ENCODE results near the gene DCC. TPM values are rescaled to one million over a fixed set of nuclear protein-coding genes. Genes with fewer than 3 reads are reported as not detected.

The DCC gene
- total and polyA plus RNA-seq, 2 donors (not counting 1 experiment from before 2014, with no cell fraction given): not detected

DNA sequence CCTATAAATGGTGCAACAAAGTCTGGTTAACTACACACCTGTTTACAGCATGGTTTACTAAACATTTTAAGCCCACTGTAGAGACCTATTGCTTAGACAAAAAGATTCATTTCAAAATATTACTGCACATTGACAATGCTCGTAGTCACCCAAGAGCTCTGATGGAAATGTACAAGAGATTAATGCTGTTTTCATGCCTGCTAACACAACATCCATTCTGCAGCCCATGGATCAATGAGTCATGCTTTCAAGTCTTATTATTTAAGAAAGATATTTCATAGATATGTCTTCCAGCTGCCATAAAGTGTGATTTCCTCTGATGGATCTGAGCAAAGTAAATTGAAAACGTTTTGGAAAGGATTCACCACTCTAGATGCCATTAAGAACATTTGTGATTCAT is 1103.3 kb downstream of the DCC start:
- H3K27me3 ChIP-seq (replicated peaks in 1 of 4; ENCODE audit: control extremely low read depth in 1 of 4, control insufficient read depth in 3 of 4, insufficient read depth in 4 of 4, low read length in 3 of 4): no peaks in the 10 kb centered on the region
- POLR2A ChIA-PET: no interaction called here
- DNase-seq (no peak), ATAC-seq (ENCODE audit: low read depth) (no peak)
- no peaks in the 10 kb centered on the region for H3K9me3 ChIP-seq (ENCODE audit: control extremely low read depth in 1 of 3, control insufficient read depth in 2 of 3, insufficient read depth in 1 of 3, low read length in 2 of 3)
- no peaks in the 10 kb centered on the region for H3K79me2 ChIP-seq (ENCODE audit: control insufficient read depth, insufficient read depth, low read length)
- no peak overlapping the region for H3K4me2 ChIP-seq (replicated peaks; ENCODE audit: low read depth, low read length, poor library complexity, severe bottlenecking)
- no peak overlapping the region for H2AFZ ChIP-seq (ENCODE audit: insufficient read depth, low read depth, low read length, poor library complexity, severe bottlenecking)
- Mint-ChIP-seq H3K4me3 (no peak overlapping the region), H3K9me3 (ENCODE audit: insufficient read depth) (no peaks in the 10 kb centered on the region), H3K4me1 (no peaks in the 10 kb centered on the region), H3K27ac (no peak overlapping the region), H3K27me3 (no peaks in the 10 kb centered on the region)
- CTCF ChIA-PET: no interaction called here
- no peaks in the 10 kb centered on the region for H3K36me3 ChIP-seq (replicated peaks in 1 of 2; ENCODE audit: control extremely low read depth in 1 of 2, control insufficient read depth in 1 of 2, extremely low read depth in 1 of 2, insufficient read depth in 2 of 2, low read length in 1 of 2)
- intact Hi-C loops (cut with micrococcal nuclease): no loop called here
- no peak overlapping the region for H3K27ac ChIP-seq (ENCODE audit: low read length in 2 of 2)
- no CpG with 5 or more reads among the region's 2 CpGs for WGBS (ENCODE audit: insufficient coverage)
- H3K4me1 ChIP-seq (ENCODE audit: control insufficient read depth in 2 of 2, insufficient read depth in 2 of 2, low read length in 2 of 2): no peaks in the 10 kb centered on the region
- no peak overlapping the region for H3K9ac ChIP-seq (ENCODE audit: low read length)
- TF ChIP-seq, protein P1, sequence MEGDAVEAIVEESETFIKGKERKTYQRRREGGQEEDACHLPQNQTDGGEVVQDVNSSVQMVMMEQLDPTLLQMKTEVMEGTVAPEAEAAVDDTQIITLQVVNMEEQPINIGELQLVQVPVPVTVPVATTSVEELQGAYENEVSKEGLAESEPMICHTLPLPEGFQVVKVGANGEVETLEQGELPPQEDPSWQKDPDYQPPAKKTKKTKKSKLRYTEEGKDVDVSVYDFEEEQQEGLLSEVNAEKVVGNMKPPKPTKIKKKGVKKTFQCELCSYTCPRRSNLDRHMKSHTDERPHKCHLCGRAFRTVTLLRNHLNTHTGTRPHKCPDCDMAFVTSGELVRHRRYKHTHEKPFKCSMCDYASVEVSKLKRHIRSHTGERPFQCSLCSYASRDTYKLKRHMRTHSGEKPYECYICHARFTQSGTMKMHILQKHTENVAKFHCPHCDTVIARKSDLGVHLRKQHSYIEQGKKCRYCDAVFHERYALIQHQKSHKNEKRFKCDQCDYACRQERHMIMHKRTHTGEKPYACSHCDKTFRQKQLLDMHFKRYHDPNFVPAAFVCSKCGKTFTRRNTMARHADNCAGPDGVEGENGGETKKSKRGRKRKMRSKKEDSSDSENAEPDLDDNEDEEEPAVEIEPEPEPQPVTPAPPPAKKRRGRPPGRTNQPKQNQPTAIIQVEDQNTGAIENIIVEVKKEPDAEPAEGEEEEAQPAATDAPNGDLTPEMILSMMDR (IDR thresholded peaks at IDR 0.05): no peak
- TF ChIP-seq EZH2 (IDR thresholded peaks at IDR 0.05; ENCODE audit: borderline replicate concordance, insufficient read depth, low read depth, low read length, poor library complexity, severe bottlenecking): no peak
- H3K4me3 ChIP-seq (ENCODE audit: control extremely low read depth in 1 of 5, extremely low read depth in 1 of 5, insufficient read depth in 1 of 5, low read depth in 2 of 5, low read length in 4 of 5): no peak overlapping the region
- H4K20me1 ChIP-seq (ENCODE audit: control insufficient read depth, insufficient read depth, low read length, poor library complexity, severe bottlenecking): no peaks in the 10 kb centered on the region

DNA sequence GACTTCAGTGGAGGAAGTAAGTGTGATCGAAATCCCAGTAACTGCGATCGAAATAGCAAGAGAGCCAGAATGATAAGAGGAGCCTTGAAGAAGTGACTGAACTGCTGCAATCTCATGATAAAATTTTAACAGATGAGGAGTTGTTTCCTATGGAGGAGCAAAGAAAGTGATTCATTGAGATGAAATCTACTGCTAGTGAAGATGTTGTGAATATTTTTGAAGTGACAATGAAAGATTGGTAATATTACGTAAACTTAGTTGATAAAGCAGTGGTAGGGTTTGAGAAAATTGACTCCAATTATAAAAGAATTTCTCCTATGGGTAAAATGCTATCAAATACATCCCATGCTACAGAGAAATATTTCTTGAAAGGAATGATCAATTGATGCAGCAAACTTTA is 1103.8 kb downstream of the DCC start:
- TF ChIP-seq, protein P1 (IDR thresholded peaks at IDR 0.05): no peak
- no peak for TF ChIP-seq EZH2 (IDR thresholded peaks at IDR 0.05; ENCODE audit: borderline replicate concordance, insufficient read depth, low read depth, low read length, poor library complexity, severe bottlenecking)
- no peak overlapping the region for H3K27ac Mint-ChIP-seq
- no peaks in the 10 kb centered on the region for H3K27me3 Mint-ChIP-seq
- no peaks in the 10 kb centered on the region for H3K9me3 Mint-ChIP-seq (ENCODE audit: insufficient read depth)
- DNase-seq: no peak
- ChIA-PET CTCF (no interaction called here), POLR2A (no interaction called here)
- Histone ChIP-seq H3K27ac (ENCODE audit: low read length in 2 of 2) (no peak overlapping the region), H3K9ac (ENCODE audit: low read length) (no peak overlapping the region), H3K9me3 (ENCODE audit: control extremely low read depth in 1 of 3, control insufficient read depth in 2 of 3, insufficient read depth in 1 of 3, low read length in 2 of 3) (no peaks in the 10 kb centered on the region), H3K4me3 (ENCODE audit: control extremely low read depth in 1 of 5, extremely low read depth in 1 of 5, insufficient read depth in 1 of 5, low read depth in 2 of 5, low read length in 4 of 5) (no peak overlapping the region), H3K4me1 (ENCODE audit: control insufficient read depth in 2 of 2, insufficient read depth in 2 of 2, low read length in 2 of 2) (no peaks in the 10 kb centered on the region), H3K27me3 (replicated peaks in 1 of 4; ENCODE audit: control extremely low read depth in 1 of 4, control insufficient read depth in 3 of 4, insufficient read depth in 4 of 4, low read length in 3 of 4) (no peaks in the 10 kb centered on the region), H3K4me2 (replicated peaks; ENCODE audit: low read depth, low read length, poor library complexity, severe bottlenecking) (no peak overlapping the region), H2AFZ (ENCODE audit: insufficient read depth, low read depth, low read length, poor library complexity, severe bottlenecking) (no peak overlapping the region), H3K79me2 (ENCODE audit: control insufficient read depth, insufficient read depth, low read length) (no peaks in the 10 kb centered on the region), H4K20me1 (ENCODE audit: control insufficient read depth, insufficient read depth, low read length, poor library complexity, severe bottlenecking) (no peaks in the 10 kb centered on the region), H3K36me3 (replicated peaks in 1 of 2; ENCODE audit: control extremely low read depth in 1 of 2, control insufficient read depth in 1 of 2, extremely low read depth in 1 of 2, insufficient read depth in 2 of 2, low read length in 1 of 2) (no peaks in the 10 kb centered on the region)
- no peak overlapping the region for H3K4me3 Mint-ChIP-seq
- H3K4me1 Mint-ChIP-seq: no peaks in the 10 kb centered on the region
- intact Hi-C loops (cut with micrococcal nuclease): no loop called here
- ATAC-seq (ENCODE audit: low read depth): no peak
- WGBS (ENCODE audit: insufficient coverage): 100% methylated on average over 3 of the region's 4 CpGs

Measured in B cell (primary cell).